Measurements from ENCODE around the gene UACA.
A peak's percentile ranks its signal among the peaks of the same experiment; 100 is the strongest.

Gene UACA

DNA sequence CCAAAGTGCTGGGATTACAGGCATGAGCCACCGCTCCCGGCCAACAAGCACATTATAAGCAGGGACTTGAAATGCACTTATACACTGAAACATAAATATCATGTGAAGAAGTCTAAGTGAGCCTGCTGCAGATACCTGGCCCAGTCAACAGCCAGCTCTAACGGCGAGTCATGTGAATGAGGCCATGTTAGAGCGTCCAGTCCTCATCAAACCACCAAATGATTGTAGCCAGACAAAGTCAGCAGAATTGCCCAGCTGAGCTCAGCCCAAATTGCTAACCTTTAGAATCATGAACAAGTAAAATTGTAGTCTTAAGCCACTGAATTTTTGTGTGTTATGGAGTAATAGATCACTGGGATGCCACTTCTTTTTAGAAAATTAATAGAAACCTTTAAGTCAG is 37.8 kb upstream of the UACA start:
- peak overlapping the region; percentile 75 to 80 for H3K27ac ChIP-seq
- DNase-seq (ENCODE audit: low spot score): no peak
- TF ChIP-seq, protein P1, sequence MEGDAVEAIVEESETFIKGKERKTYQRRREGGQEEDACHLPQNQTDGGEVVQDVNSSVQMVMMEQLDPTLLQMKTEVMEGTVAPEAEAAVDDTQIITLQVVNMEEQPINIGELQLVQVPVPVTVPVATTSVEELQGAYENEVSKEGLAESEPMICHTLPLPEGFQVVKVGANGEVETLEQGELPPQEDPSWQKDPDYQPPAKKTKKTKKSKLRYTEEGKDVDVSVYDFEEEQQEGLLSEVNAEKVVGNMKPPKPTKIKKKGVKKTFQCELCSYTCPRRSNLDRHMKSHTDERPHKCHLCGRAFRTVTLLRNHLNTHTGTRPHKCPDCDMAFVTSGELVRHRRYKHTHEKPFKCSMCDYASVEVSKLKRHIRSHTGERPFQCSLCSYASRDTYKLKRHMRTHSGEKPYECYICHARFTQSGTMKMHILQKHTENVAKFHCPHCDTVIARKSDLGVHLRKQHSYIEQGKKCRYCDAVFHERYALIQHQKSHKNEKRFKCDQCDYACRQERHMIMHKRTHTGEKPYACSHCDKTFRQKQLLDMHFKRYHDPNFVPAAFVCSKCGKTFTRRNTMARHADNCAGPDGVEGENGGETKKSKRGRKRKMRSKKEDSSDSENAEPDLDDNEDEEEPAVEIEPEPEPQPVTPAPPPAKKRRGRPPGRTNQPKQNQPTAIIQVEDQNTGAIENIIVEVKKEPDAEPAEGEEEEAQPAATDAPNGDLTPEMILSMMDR (IDR thresholded peaks at IDR 0.05): no peak
- no peak overlapping the region for H3K4me3 ChIP-seq

DNA sequence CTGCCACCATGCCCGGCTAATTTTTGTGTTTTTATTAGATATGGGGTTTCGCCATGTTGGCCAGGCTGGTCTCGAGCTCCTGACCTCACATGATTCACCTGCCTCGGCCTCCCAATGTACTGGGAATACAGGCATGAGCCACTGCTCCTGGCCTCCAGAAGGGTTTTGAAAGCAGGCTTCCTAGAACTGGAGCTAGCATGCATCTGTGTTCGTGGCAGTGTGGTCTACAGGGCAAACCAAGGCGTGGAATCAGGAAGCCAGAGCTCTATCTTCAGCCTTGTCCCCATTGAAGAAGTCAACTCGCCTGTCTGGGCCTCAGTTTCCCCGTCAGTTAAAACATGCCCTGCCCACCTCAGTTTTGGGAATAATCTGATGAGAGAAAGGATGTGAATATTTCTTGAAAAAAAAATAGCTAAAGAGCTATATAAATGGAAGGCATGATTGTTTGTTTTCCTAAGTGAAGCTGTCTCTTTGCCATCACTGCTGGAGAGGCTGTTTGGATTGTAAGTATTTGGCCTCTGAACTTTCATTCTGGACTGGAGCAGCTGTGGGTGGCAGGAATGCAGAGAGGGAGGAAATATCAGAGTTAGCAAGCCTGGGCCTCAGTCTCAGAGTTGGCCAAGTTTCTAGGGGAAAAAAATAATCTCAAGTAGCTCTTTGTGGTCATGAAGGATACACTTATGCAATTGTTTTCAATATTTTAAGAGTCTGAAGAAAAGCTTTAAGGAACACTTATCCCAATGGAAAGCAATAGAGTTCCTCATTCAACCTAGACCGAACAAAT is 36.5 kb upstream of the UACA start:
- TF ChIP-seq, protein P1 (IDR thresholded peaks at IDR 0.05): no peak
- peak overlapping the region; percentile 1 for H3K4me3 ChIP-seq
- H3K27ac ChIP-seq: peak overlapping the region; percentile 75 to 80
- DNase-seq (ENCODE audit: low spot score): no peak

DNA sequence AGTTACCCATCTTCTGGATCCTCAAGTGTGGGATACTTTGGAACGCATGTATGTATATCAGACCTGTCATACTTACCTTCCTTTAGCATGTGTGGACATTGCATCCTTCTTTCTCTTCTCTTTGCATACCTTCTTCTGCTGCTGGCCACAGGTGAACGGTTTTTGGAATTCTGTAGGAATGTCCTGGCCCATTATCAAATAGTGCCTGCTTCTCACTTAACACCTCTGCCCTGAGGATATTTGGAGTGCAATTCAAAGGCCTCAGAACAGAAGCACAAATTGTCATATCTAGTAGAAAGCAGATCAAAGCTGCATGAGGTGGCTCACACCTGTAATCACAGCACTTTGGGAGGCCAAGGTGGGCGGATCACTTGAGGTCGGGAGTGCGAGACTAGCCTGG is 34.1 kb upstream of the UACA start:
- TF ChIP-seq, protein P1 (IDR thresholded peaks at IDR 0.05): no peak
- H3K4me3 ChIP-seq: no peak overlapping the region
- DNase-seq (ENCODE audit: low spot score): no peak
- H3K27ac ChIP-seq: peak overlapping the region in 1 of 2 donors; percentile 61

DNA sequence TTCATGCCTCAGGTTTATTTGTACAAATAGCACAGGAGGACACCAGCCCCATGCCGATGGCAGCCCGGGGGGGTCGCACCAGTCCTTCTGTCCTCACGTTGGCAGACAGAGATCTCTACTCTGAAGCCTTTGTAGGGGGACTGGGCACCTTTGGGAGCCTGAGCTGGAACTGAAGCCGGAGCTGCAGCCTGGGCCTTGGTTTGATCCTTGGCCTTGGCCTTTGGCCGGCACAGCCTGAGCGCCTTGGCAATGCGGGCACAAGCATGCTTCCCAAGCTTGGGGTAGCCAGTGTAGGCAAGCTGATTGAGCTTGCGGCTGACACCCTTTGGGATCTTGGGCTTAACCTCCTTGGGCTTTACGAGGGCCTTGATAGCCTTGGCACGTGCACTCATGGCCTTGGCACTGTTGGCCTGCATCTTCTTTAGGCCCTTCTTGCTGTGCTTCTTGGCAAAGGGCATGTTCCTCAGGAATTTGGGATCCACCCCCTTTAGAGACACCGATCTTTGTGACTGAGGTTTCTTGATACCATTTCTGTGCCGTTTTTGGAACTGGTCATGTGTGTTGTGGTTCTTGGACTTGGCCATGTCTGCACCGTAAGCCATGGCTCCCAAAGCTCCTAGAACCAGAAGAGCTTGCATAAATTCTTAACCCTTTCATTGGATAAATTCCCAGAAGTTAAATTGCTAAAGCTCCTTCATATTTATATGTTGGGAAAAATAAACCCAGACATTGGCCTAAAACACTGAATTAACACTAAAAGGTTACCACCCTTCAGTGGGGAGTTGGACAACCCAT is 33.4 kb upstream of the UACA start:
- no peak for DNase-seq (ENCODE audit: low spot score)
- TF ChIP-seq, protein P1 (IDR thresholded peaks at IDR 0.05): no peak
- Histone ChIP-seq H3K27ac (peak overlapping the region in 1 of 2 donors; percentile 61), H3K4me3 (no peak overlapping the region)

DNA sequence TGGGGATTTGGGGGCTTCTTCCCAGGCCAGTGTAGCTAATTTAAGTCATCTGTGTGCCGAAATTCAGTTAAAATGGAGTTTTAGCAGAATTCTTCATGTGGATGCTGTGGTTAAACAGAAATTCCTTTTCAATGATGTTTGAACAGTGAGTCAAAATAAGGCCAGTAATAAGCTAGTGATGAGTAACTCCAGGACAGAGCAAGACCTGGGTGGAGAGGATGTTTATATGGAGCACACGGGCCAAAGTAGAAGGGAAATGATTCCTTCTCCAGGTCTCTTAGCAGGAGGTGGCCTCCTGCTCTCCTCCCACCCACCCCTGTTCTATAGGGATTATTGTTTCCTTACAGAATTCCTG is 31.9 kb upstream of the UACA start:
- DNase-seq (ENCODE audit: low spot score): no peak
- H3K4me3 ChIP-seq: peak overlapping the region; percentile 33
- H3K27ac ChIP-seq: peak overlapping the region; percentile 67 to 92
- TF ChIP-seq, protein P1 (IDR thresholded peaks at IDR 0.05): no peak

DNA sequence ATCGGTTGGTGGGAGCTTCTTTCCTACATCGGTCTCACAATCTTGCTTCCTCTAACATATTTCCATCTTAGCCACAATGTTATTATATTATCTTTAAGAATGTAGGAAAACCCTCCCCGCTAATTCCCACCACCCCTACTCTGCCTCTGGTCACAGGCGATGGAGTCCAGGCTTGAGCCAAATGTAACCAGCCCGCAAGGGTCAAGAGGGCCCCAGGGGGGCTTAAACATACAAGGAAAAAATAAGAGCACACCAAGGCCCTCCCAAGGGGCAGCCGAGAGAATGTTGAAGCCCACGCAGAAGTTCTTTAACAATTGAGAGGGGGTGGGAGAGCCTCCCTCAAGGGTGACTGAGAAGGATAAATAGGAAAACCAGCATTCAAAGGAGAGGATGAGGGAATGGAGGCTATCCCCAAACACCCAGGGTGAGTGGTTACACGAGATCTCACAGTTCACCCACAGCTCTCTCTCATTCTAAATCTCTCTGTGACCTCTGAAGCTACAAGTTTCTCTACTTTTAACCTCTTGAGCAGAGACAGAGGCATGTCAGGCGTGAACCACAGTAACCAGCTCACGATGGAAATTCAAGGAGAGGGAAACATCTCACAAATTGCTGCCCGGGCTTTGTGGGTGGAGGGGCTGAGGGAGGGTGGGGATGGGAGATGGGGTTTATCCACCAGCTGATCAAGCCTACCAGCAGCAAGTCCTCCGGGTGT is 31.4 kb upstream of the UACA start:
- DNase-seq (ENCODE audit: low spot score): no peak
- Histone ChIP-seq H3K27ac (peak overlapping the region; percentile 67 to 92), H3K4me3 (peak overlapping the region; percentile 33)
- TF ChIP-seq, protein P1 (IDR thresholded peaks at IDR 0.05): no peak

All from coronary artery (tissue), 2 donors.